Measurements from ENCODE around the gene KDM3A.

The KDM3A gene

GRCh38 chr2:86523491-86523890 lies 82.3 kb downstream of the KDM3A start:
- DNase-seq = no peak

- no peak for DNase-seq
Measured at GRCh38 chr2:86525421-86526340, 84.5 kb downstream of the KDM3A start.

GRCh38 chr2:86533589-86533988 lies 92.4 kb downstream of the KDM3A start:
- no peak for DNase-seq

GRCh38 chr2:86541334-86541733 lies 100.2 kb downstream of the KDM3A start:
- no peak for DNase-seq

All from stimulated activated CD4-positive, alpha-beta T cell treated with anti-CD3 and anti-CD28 coated beads, Interleukin-1b, Interleukin-23, amount 100 ng/mL, for 48 hours (primary cell).